ENCODE measurements around the gene MAML2. TPM values are rescaled to one million over a fixed set of nuclear protein-coding genes. Genes with fewer than 3 reads are reported as not detected.

Gene MAML2
- polyA plus RNA-seq, 1 of the 3 experiments (the other 2 are of a cell fraction): 20.1 TPM

DNA sequence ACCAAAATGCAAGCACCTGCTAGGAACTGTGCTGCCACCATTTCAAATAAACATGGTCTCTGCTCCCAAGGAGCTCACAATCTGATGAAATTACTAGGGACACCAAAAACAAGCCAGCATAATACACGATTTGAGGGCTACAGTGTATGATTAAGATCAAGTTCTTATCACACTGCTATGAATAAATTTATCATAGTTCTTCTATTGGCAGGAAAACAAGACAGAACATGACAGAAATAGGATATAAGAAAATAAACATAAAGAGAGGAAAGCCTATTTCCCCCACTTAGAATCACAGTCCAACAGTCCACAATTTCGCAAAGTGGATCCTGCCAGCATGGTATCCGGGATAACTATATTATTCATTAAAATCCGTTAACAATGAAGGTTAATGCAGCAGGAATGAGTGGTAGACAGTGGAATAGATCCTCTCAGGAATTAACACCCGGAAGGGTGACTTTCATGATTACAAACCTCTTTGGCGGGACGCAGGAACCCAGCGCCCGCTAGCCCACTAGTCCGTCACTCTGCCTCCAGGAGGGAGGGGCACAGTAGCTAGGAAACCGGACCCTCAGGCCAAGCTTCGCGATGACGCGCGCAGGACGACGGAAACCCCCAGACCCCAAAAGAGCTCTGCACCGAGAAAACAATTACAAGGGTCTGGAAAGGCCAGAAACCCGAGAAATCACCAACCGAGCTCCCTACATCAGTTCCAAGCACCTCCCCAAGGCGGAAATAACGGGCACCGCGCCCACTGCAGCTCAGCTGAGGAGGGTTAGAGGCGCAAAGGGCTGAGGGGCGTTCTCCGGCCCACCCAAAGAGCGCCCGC is 46.1 kb upstream of the MAML2 start:
- no peaks in the 10 kb centered on the region for H3K9me3 ChIP-seq
- peak overlapping the region; percentile 87 to 89 for H3K27ac ChIP-seq (ENCODE audit: low read depth in 2 of 2, low read length in 1 of 2)
- peaks cover 92% of the 10 kb centered on the region for H3K79me2 ChIP-seq (ENCODE audit: insufficient read depth)
- peaks cover 21 to 32% of the 10 kb centered on the region in 2 experiments for H3K36me3 ChIP-seq (replicated peaks in 1 of 2; ENCODE audit: control insufficient read depth in 1 of 2, insufficient read depth in 2 of 2, low read length in 1 of 2)
- H3K4me2 ChIP-seq: peak overlapping the region; percentile 88
- H3K9me2 ChIP-seq: no peaks in the 10 kb centered on the region
- H3K4me3 ChIP-seq (ENCODE audit: low read depth in 2 of 2, low read length in 1 of 2): peak overlapping the region; percentile 91 to 95
- H3K4me1 ChIP-seq (ENCODE audit: control insufficient read depth in 1 of 2, insufficient read depth in 2 of 2, low read depth in 1 of 2, low read length in 1 of 2): peaks cover 14 to 15% of the 10 kb centered on the region in 2 experiments; a peak in 3 of 4 replicates
- H3K9ac ChIP-seq: peak overlapping the region; percentile 90
- H4K20me1 ChIP-seq (ENCODE audit: insufficient read depth): no peaks in the 10 kb centered on the region
- peaks cover 23% of the 10 kb centered on the region for H3F3A ChIP-seq (replicated peaks; ENCODE audit: insufficient read depth)
- under 1% methylated on average over 9 of the region's 30 CpGs for WGBS (ENCODE audit: low lambda C conversion rate)
- H2AFZ ChIP-seq (ENCODE audit: low read depth): peak overlapping the region; percentile 73
- POLR2A ChIA-PET: interaction anchor here (0.7 to 1.4 kb wide), 3 partner anchors 146 to 599 kb away, joined by 3 to 9 read pairs (median 3); partner anchors contain the start of gene FAM76B
- CTCF ChIA-PET: interaction anchor here (0.8 to 1.7 kb wide), 7 partner anchors 36 to 684 kb away, joined by 3 to 5 read pairs (median 3); partner anchors contain the start of genes CEP57 and MAML2
- no peaks in the 10 kb centered on the region for H3K27me3 ChIP-seq (ENCODE audit: insufficient read depth)
- peak; percentile 66 for DNase-seq
- TF ChIP-seq TEAD4 (IDR thresholded peaks at IDR 0.05; ENCODE audit: borderline replicate concordance, insufficient read depth) (no peak), MEF2A (IDR thresholded peaks at IDR 0.05; ENCODE audit: borderline replicate concordance, low read depth) (no peak), YY1 (IDR thresholded peaks at IDR 0.05; ENCODE audit: low read depth) (no peak), GABPA (IDR thresholded peaks at IDR 0.05; ENCODE audit: low read depth) (no peak), FOSL2 (IDR thresholded peaks at IDR 0.05; ENCODE audit: borderline replicate concordance, low read depth) (no peak), EZH2phosphoT487 (IDR thresholded peaks at IDR 0.05; ENCODE audit: borderline replicate concordance, low read depth) (no peak), CTCF (IDR thresholded peaks at IDR 0.05) (peak; percentile 7; the same call in 1 of the 2 replicates), TAF1 (IDR thresholded peaks at IDR 0.05; ENCODE audit: borderline replicate concordance, low read depth, low read length) (no peak), JUND (IDR thresholded peaks at IDR 0.05) (no peak), NRF1 (IDR thresholded peaks at IDR 0.05; ENCODE audit: low read depth, low read length) (no peak), SMC3 (IDR thresholded peaks at IDR 0.05; ENCODE audit: low read depth, low read length) (no peak), GATA2 (CRISPR knock-in tag; IDR thresholded peaks at IDR 0.05) (no peak; the same call in 1 of the 2 replicates), TCF12 (IDR thresholded peaks at IDR 0.05) (no peak), RCOR1 (IDR thresholded peaks at IDR 0.05; ENCODE audit: low read length) (no peak), RAD21 (IDR thresholded peaks at IDR 0.05; ENCODE audit: low read length) (no peak), EP300 (IDR thresholded peaks at IDR 0.05; ENCODE audit: borderline replicate concordance in 1 of 2, low read depth in 1 of 2, low read length in 1 of 2) (no peak), FOXM1 (IDR thresholded peaks at IDR 0.05; ENCODE audit: low read depth) (no peak), MXI1 (IDR thresholded peaks at IDR 0.05; ENCODE audit: low read depth, low read length) (peak; percentile 75; the same call in 1 of the 2 replicates), ZBTB33 (IDR thresholded peaks at IDR 0.05; ENCODE audit: borderline replicate concordance, low read depth) (no peak), POLR2AphosphoS5 (IDR thresholded peaks at IDR 0.05; ENCODE audit: low read depth, low read length) (no peak), IRF3 (IDR thresholded peaks at IDR 0.05; ENCODE audit: low read depth, low read length) (no peak), CHD2 (IDR thresholded peaks at IDR 0.05; ENCODE audit: low read length, partially characterized antibody) (no peak)
- TF ChIP-seq, protein P1, sequence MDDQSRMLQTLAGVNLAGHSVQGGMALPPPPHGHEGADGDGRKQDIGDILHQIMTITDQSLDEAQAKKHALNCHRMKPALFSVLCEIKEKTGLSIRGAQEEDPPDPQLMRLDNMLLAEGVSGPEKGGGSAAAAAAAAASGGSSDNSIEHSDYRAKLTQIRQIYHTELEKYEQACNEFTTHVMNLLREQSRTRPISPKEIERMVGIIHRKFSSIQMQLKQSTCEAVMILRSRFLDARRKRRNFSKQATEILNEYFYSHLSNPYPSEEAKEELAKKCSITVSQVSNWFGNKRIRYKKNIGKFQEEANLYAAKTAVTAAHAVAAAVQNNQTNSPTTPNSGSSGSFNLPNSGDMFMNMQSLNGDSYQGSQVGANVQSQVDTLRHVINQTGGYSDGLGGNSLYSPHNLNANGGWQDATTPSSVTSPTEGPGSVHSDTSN (IDR thresholded peaks at IDR 0.05): peak; percentile 30; the same call in 1 of the 2 replicates

Data from SK-N-SH (cell line).